Testis (tissue), 3 donors: ENCODE data around the gene RMRP. TPM values are rescaled to one million over a fixed set of nuclear protein-coding genes. Genes with fewer than 3 reads are reported as not detected.

ENCODE experiments used
- DNase-seq: peaks from one replicate; pipeline ENCODE4 v3.0.0-alpha.2; 2019
- H3K27ac ChIP-seq, 2 donors: fragments of 200-600 bp; sonication (generic); one replicate each; pipeline ENCODE4 v1.5.1; 2019
- H3K27me3 ChIP-seq: fragments of 200-600 bp; sonication (generic); one replicate; pipeline ENCODE4 v1.5.1; 2019
- H3K36me3 ChIP-seq: fragments of 200-600 bp; sonication (generic); one replicate; pipeline ENCODE4 v1.5.1; 2017; ENCODE audit warnings: low read depth; ENCODE audit errors: missing control alignments
- H3K4me1 ChIP-seq: fragments of 200-600 bp; sonication (generic); one replicate; pipeline ENCODE4 v1.5.1; 2019
- H3K4me3 ChIP-seq, 2 donors: fragments of 200-600 bp; sonication (generic); one replicate each; pipeline ENCODE4 v1.5.1; 2017 to 2019
- H3K9me3 ChIP-seq: fragments of 200-600 bp; sonication (generic); one replicate; pipeline ENCODE4 v1.5.1; 2017
- POLR2A ChIP-seq: fragments of 450-650 bp; IDR thresholded peaks from one replicate; pipeline ENCODE4 v1.6.1; 2017; ENCODE audit warnings: antibody characterized with exemption, mild to moderate bottlenecking, moderate library complexity
- WGBS, 2 donors: methylation state at CpG; one replicate each; pipeline ENCODE4 v1.1.5; 2018; 5-methylcytosine and 5-hydroxymethylcytosine counted together
- intact Hi-C: fragments of 100-400 bp; cut with DNase I; formaldehyde crosslinking; loops from one replicate; pipeline ENCODE4 v1.15.1; 2023; ENCODE audit warnings: low total_unique reads
- polyA plus RNA-seq: library from polyadenylated mRNA; stranded (reverse); fragments of 350-450 nt; fragmentation: Illumina TruSeq; extraction: RNeasy Lipid Tissue Mini Kit (QIAGEN cat#74804); gene quantifications from one replicate; pipeline ENCODE4 v1.2.3, GENCODE V29; 2014; ENCODE audit warnings: low read depth, low replicate concordance; ENCODE audit not compliant: insufficient read depth
- total RNA-seq, 2 donors: library from RNA; depleted of rRNA; stranded (reverse); fragments of >200 nt; gene quantifications; one replicate each; pipeline ENCODE4 v1.2.3, GENCODE V29; 2016
- TF ChIP-seq, protein P1 (sequence below), 3 experiments: fragments of 450-650 bp in 2 of 3; fragments of 200-600 bp in 1 of 3; sonication (generic) in 1 of 3; IDR thresholded peaks; one replicate each; pipeline ENCODE4 v1.5.1; 2016 to 2019; ENCODE audit warnings: antibody characterized with exemption in 3 of 3, mild to moderate bottlenecking in 2 of 3, moderate library complexity in 1 of 3

Gene RMRP
- total and polyA plus RNA-seq, 3 donors from 2014 or later: 4,421 to 15,053 TPM; not detected in 1

DNA sequence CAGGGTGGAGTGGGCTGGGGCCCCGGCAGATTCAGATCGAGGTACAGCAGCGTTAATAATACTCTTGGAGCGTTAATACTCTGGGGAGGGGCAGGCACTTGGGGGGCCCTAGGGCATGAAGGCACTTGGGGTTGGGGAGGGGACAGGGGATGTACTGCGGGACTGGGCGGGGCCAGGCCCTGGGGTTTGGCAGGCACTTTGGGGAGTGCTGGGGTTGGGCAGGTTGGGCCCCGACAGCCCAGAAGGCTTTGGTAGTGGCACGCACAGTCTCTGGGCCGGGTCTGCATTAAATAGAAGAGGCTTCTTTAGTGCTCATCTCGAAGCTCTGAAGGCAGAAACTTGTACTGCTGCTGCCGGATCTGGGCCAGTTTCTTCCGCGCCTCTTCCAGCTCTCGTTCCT, 39.7 kb upstream of the RMRP start:
- Histone ChIP-seq H3K27me3 (no peaks in the 10 kb centered on the region), H3K4me1 (peaks cover 8% of the 10 kb centered on the region), H3K9me3 (no peaks in the 10 kb centered on the region), H3K27ac (peak overlapping the region in 1 of 2 donors; percentile 7), H3K4me3 (no peak overlapping the region), H3K36me3 (no peaks in the 10 kb centered on the region)
- 81 to 90% methylated on average over 8 to 14 of the region's 14 CpGs for WGBS, 2 donors
- no peak for TF ChIP-seq POLR2A
- TF ChIP-seq, protein P1, sequence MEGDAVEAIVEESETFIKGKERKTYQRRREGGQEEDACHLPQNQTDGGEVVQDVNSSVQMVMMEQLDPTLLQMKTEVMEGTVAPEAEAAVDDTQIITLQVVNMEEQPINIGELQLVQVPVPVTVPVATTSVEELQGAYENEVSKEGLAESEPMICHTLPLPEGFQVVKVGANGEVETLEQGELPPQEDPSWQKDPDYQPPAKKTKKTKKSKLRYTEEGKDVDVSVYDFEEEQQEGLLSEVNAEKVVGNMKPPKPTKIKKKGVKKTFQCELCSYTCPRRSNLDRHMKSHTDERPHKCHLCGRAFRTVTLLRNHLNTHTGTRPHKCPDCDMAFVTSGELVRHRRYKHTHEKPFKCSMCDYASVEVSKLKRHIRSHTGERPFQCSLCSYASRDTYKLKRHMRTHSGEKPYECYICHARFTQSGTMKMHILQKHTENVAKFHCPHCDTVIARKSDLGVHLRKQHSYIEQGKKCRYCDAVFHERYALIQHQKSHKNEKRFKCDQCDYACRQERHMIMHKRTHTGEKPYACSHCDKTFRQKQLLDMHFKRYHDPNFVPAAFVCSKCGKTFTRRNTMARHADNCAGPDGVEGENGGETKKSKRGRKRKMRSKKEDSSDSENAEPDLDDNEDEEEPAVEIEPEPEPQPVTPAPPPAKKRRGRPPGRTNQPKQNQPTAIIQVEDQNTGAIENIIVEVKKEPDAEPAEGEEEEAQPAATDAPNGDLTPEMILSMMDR (IDR thresholded peaks at IDR 0.05): no peak
- DNase-seq: no peak
- intact Hi-C loops: no loop called here

DNA sequence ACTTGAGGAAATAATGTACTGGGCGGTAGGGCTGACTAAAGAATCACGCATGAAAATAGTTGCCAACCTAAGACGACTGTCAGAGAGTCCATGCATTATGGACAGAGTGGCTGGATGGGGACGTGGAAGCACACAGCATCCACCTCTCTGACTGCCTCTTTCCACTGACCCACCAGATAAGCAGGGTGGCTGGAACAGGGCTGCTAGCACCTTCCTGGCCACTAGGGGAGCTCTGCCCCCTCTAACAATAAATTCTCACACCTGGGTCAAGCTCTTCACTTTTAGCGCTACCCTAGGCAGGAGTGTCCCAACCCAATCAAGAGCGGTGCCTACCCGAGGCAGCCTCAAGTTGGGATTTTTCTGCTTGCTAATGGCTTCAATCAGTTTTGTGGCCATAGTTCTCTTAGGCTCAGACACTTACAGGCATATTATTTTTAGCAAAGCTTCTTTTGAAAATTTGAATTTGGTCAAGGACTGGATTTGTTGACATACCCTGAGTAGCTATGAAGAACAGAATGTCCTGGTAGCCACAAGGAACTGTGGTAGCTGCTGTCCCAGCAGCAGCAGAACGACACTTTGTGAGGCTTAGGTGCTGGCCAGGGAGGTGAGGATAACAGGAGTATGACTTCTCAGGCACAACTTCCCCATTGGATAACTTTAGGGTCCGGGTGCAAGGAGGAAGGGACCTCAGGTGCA, 38.8 kb upstream of the RMRP start:
- Histone ChIP-seq H3K27ac (peak overlapping the region; percentile 7 to 57), H3K27me3 (no peaks in the 10 kb centered on the region), H3K4me1 (peaks cover 9% of the 10 kb centered on the region), H3K9me3 (no peaks in the 10 kb centered on the region), H3K4me3 (no peak overlapping the region), H3K36me3 (no peaks in the 10 kb centered on the region)
- no peak for TF ChIP-seq POLR2A
- TF ChIP-seq, protein P1 (IDR thresholded peaks at IDR 0.05): peak; percentile 63 to 85 (median 76)
- 41 to 50% methylated on average over 9 of the region's 9 CpGs for WGBS, 2 donors
- peak; percentile 69 for DNase-seq
- intact Hi-C loops: no loop called here

DNA sequence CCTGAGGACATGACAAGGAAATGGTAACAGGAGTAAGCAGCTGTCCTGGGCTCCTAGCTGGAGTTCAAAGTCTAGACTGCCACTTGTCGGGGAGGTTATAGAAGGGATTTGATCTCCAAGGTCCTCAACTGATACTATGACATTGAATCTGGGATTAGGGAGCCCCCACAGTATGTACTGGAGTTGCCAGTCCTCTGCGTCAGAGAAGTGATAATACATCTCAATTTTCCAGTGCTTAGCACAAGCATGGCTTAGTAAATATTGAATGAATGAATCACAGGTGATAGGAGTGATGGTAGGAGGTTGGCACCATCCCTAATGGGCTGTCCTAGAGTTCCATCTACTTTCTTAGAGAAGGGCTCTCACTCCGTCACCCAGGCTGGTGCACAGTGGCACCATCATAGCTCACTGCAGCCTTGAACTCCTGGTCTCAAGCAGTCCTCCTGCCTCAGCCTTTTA, 38.2 kb upstream of the RMRP start:
- H3K27ac ChIP-seq: peak overlapping the region in 1 of 2 donors; percentile 53
- H3K27me3 ChIP-seq: no peaks in the 10 kb centered on the region
- DNase-seq: no peak
- intact Hi-C loops: no loop called here
- peaks cover 13% of the 10 kb centered on the region for H3K4me1 ChIP-seq
- TF ChIP-seq, protein P1 (IDR thresholded peaks at IDR 0.05): no peak
- TF ChIP-seq POLR2A: no peak
- H3K4me3 ChIP-seq: no peak overlapping the region
- H3K36me3 ChIP-seq: no peaks in the 10 kb centered on the region
- H3K9me3 ChIP-seq: no peaks in the 10 kb centered on the region
- 77 to 84% methylated on average over 3 of the region's 3 CpGs for WGBS, 2 donors

DNA sequence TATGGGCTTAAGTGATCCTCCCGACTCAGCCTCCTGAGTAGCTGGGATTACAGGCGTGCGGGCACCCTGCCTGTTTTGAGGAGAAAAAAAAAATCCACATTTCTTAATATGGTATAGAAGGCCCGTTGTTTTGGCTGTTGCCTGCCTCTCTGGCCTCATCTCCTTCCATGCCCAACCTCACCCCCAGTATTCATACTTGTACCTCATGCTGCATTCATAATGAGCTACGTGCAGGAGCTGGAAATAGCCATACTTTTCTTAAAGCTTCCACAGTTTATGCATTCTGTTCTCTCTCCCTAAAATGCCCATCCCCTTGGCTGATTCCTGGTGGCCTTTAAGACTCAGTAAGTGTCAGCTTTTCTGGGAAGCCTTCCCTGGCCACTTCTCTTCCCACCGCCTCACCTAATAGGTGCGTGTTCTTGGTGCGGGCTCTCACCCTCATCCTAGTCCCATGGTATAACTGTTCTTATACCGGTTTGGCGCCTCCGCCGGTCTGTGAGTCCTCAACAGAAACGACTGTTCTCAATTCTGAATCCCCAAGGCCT, 34.0 kb upstream of the RMRP start:
- Histone ChIP-seq H3K4me1 (peaks cover 10% of the 10 kb centered on the region), H3K36me3 (no peaks in the 10 kb centered on the region), H3K9me3 (no peaks in the 10 kb centered on the region), H3K27ac (peak overlapping the region; percentile 83 to 93), H3K27me3 (no peaks in the 10 kb centered on the region), H3K4me3 (peak overlapping the region in 1 of 2 donors; percentile 77)
- intact Hi-C loops: no loop called here
- 55 to 58% methylated on average over 13 of the region's 13 CpGs for WGBS, 2 donors
- DNase-seq: no peak
- TF ChIP-seq, protein P1 (IDR thresholded peaks at IDR 0.05): no peak
- TF ChIP-seq POLR2A: no peak

DNA sequence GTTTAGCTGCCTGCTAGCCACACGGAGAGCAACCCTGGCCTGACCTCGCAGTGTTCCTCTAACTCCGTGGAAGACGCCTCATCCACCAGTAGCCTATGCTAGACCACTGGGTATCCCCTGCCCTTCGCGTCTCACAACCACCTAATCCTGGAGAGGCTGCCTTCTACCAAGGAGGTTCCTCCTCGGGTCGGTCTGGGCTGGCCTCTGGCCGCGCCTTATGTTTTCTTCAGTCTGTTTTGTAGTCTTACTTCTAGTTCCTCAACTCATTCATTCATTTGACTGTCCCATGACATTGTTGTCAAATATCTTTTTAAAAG, 33.5 kb upstream of the RMRP start:
- Histone ChIP-seq H3K4me3 (peak overlapping the region; percentile 64 to 77), H3K9me3 (no peaks in the 10 kb centered on the region), H3K36me3 (no peaks in the 10 kb centered on the region), H3K4me1 (peaks cover 12% of the 10 kb centered on the region), H3K27ac (peak overlapping the region; percentile 83 to 93), H3K27me3 (no peaks in the 10 kb centered on the region)
- 5 to 13% methylated on average over 9 to 10 of the region's 10 CpGs for WGBS, 2 donors
- TF ChIP-seq POLR2A: no peak
- TF ChIP-seq, protein P1 (IDR thresholded peaks at IDR 0.05): no peak
- no peak for DNase-seq
- intact Hi-C loops: no loop called here
